GM18867 (cell line): ENCODE results near the gene C19orf25.

Source experiments
- ATAC-seq: cut with Tn5 transposase; IDR thresholded peaks from one replicate; pipeline ENCODE4 v1.9.1; 2021; ENCODE audit warnings: mild to moderate bottlenecking, moderate library complexity; ENCODE audit not compliant: unreplicated experiment

Gene C19orf25

GRCh38 chr19:1496714-1497577 lies 17.9 kb upstream of the C19orf25 start:
- no peak for ATAC-seq

DNA sequence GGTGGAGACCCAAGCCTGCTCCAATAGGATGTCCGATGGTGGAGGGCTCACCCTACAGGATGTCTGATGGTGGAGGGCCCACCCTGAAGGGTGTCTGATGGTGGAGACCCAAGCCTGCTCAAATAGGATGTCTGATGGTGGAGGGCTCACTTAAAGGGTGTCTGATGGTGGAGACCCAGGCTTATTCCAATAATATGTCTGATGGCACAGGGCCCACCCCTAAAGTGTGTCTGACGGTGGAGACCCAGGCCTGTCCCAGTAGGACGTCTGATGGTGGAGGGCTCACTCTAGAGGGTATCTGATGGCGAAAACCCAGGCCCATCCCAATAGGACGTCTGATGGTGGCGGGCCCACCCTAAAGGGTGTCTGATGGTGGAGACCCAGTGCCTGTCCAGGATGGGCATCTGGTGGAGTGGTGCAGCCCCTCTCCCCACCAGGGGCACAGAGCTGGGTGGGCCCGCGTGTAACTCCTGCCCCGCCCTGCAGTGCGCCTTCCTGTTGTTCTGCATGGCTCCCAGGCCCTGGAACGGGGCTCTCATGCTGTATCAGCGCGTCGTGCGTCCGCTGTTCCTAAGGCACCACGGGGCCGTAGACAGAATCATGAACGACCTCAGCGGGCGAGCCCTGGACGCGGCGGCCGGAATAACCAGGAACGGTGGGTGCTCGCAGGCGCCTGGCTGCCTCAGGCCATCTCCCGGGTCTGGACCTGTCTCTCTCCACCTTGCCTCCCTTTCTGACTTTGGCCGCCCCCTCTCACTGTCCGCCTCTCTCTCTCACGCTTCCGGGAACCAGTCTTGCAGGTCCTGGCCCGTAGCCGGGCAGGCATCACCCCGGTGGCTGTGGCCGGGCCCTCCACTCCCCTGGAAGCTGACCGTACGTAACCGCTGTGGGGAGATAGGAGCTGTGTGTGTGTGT lies 17.0 kb upstream of the C19orf25 start:
- ATAC-seq, result no peak

GRCh38 chr19:1495051-1495798 lies 16.2 kb upstream of the C19orf25 start:
- ATAC-seq, result no peak

- ATAC-seq, result no peak
Measured at GRCh38 chr19:1494115-1494815, 15.2 kb upstream of the C19orf25 start.

- no peak for ATAC-seq
Measured at GRCh38 chr19:1492474-1493006, 13.5 kb upstream of the C19orf25 start.

DNA sequence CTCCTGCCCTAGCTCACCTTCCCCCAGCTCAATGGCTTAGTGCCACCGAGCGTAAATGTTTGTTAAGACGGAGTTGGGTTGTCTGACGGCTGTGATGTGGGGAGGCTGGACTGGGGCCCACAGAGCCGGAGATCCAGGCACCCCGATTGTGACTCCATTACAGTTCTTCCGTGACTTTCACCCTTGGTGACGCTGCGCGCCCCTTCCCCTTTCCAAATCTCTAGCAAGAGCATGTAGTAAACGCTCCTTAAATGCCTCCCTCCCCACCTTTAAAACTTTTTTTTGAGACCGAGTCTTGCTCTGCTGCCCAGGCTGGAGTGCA lies 12.8 kb upstream of the C19orf25 start:
- no peak for ATAC-seq

GRCh38 chr19:1491114-1491848 lies 12.3 kb upstream of the C19orf25 start, which contains the start of gene REEP6:
Gene REEP6 (plus strand): TSS chr19:1491181. CDS start chr19:1491270, 89 bp downstream.
- ATAC-seq, result no peak

- ATAC-seq, result peak; percentile 81
Measured at GRCh38 chr19:1490311-1491113, 11.5 kb upstream of the C19orf25 start, which contains the start of gene PCSK4. Gene PCSK4 (minus strand): TSS chr19:1490350. CDS start chr19:1490346, 4 bp downstream.

DNA sequence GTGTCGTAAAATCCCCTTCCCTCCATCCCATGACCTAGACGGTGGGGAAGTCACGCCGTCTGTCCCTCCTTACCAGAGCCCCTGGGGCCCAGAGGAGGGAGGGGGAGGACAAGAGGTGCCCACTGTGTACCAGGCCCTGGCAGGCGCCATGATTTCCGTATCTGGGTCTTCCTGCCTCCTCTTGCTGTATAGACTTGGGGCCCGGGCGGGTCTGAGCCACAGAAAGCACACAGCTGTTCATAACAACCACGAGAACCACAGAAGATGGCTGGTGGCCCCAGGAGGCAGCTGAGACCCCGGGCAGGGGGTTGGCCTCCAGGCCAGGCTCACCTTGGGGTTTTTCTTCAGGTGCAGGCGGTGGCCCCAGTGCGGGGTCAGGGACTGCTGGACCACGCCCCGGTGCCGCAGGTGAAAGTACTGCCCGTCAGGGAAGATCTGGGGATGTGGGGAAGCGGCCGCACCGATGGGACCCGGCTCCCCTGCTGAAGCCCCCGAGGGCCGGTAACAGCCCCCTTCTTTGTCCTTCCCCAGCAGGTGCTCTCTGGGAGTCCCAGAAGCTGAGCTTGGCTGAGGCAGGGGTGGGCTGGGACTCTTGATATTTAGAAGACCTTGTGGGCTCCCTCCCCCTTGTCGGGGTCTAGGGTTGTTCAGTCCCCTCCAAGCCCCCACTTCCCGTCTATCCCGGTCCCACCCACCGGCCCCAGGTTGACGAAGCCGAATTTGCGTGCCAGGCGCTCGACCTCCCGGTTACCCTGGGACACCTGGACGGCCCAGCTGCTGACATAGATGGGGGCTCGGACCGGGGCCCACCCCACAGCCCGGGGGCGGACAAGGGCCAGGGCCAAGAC lies 10.7 kb upstream of the C19orf25 start:
- ATAC-seq, result no peak

DNA sequence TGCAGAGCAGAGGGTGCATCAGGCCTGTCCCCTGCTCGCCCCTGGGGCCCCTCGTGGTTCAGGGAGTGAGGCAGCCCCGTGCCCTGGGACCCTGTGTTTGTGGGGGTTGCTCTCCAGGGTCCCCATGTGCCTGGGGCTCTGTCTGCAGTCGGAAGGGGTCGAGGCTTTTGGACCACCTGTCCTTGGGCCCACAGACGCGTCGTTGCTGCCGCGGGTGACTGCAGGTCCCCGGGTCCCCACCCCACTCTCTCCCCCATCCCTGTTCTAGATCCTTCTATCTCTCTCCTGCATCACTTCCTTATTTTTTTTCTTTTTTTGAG lies 9.2 kb upstream of the C19orf25 start:
- ATAC-seq, result no peak

GRCh38 chr19:1487576-1488281 lies 8.7 kb upstream of the C19orf25 start:
- ATAC-seq, result no peak

DNA sequence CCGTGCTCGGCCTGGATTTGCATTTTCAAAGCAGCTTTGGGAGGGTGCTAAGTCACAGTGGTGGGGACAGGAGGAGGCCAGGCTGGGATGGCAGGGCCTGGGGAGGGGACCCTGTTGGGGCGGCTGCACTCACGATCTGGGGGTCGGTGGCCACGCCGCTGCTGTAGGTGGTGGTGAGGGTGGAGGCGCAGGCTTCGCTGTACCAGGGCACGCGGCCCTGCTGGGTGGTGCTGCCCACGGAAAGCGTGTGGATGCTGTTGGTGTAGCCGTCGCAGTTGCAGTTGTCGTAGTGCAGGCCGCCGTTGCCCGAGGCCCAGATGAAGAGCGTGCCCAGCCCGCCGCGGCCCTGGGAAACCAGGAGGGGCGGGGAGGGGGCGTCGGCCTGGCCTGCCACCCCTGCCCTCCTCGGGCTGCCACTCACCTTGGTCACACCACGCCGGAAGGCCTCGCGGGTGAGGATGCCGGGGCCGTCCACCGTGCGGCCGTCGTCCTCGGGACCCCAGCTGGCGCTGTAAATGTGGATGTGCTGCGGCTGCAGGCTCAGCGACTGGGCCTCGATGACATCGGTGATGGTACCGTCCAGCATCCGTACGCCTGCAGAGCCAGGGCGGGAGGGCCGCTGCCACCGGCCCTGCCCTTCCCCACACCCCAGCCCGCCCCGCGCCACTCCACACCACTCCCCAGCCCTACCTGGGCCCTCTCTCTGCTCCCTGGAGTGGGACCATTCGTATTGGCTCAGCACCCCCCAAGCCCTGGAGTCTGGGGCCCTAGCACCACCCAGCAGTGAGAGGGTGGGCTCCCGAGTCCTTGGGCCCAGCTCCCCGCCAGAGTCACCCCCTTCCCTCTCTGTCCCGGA lies 7.9 kb upstream of the C19orf25 start:
- no peak for ATAC-seq

DNA sequence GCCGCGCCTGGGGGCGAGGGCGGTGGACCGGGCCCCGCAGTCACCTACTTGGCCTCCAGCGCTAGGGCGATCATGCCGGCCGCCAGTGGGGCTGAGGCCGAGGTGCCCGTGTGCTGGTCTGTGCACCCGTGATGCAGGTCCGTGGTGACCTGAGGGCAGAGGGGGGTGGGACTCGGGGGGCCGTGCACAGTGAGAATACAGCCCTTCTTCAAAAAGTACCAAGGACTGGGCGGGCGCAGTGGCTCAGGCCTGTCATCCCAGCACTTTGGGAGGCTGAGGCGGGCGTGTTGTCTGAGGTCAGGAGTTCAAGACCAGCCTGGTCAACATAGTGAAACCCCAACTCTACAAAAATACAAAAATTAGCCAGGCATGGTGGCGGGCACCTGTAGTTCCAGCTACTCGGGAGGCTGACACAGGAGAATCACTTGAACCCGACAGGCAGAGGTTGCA lies 5.0 kb upstream of the C19orf25 start:
- no peak for ATAC-seq

- ATAC-seq, result no peak
Measured at GRCh38 chr19:1483131-1483978, 4.3 kb upstream of the C19orf25 start.

- ATAC-seq, result no peak
Measured at GRCh38 chr19:1482361-1483130, 3.5 kb upstream of the C19orf25 start.
